Choroid plexus epithelial cell (primary cell): ENCODE measurements around the gene PGM2.

Experiments
- DNase-seq: peaks from one replicate; pipeline ENCODE4 v3.0.0-alpha.2; 2010; ENCODE audit warnings: low read depth
- H3K4me3 ChIP-seq: 2 replicates; pipeline ENCODE4 v1.5.1; 2011; ENCODE audit warnings: low read depth, mild to moderate bottlenecking, control low read depth, low read length, moderate library complexity
- TF ChIP-seq, protein P1 (sequence below): conservative IDR thresholded peaks from 2 replicates; pipeline ENCODE4 v1.5.1; 2011; ENCODE audit warnings: low read depth, mild to moderate bottlenecking, control low read depth, inconsistent platforms, low read length, moderate library complexity

Gene PGM2

GRCh38 chr4:37862961-37863360 is 36.5 kb downstream of the PGM2 start:
- no peak for DNase-seq
- TF ChIP-seq, protein P1, sequence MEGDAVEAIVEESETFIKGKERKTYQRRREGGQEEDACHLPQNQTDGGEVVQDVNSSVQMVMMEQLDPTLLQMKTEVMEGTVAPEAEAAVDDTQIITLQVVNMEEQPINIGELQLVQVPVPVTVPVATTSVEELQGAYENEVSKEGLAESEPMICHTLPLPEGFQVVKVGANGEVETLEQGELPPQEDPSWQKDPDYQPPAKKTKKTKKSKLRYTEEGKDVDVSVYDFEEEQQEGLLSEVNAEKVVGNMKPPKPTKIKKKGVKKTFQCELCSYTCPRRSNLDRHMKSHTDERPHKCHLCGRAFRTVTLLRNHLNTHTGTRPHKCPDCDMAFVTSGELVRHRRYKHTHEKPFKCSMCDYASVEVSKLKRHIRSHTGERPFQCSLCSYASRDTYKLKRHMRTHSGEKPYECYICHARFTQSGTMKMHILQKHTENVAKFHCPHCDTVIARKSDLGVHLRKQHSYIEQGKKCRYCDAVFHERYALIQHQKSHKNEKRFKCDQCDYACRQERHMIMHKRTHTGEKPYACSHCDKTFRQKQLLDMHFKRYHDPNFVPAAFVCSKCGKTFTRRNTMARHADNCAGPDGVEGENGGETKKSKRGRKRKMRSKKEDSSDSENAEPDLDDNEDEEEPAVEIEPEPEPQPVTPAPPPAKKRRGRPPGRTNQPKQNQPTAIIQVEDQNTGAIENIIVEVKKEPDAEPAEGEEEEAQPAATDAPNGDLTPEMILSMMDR, result no peak
- H3K4me3 ChIP-seq, result no peak overlapping the region

DNA sequence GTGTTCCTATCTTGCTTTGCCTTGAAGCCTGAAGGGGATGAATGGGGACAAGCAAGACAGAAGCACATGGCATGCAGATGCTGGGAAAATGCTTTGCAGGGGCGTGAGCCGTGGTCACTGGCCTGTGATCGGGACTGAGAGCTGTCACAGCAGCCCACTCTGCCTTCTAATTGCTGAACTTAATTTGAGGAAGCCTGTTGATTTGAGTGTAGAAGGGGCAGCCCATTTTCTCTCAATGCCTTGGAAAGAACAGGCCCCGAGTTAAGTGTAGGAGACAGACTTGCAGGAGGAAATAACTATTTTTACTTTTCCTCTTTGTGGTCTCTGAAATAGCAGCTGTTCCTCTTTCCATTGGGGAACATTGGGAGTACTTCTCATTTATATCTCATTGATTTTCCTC is 38.3 kb downstream of the PGM2 start:
- H3K4me3 ChIP-seq, result no peak overlapping the region
- no peak for DNase-seq
- TF ChIP-seq, protein P1, result no peak

DNA sequence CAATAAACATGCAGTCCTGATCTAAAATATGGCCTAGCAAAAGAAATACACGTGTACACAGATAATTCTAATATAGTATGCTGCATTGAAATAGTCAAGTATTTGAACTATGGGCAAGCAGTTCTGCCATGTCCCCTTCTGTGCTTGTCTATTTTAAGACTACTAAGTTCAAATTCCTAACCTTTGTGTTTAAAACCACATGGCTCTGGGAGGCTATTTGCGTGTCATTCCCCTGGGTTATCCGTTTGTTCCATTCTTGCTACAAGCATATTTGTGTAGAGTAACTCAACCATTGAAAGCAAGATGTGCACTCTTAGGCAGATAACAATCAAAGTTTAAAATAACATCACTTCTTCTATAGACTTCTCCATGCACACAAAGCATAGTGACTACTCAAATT is 39.0 kb downstream of the PGM2 start:
- TF ChIP-seq, protein P1, result no peak
- peak; percentile 91 for DNase-seq
- no peak overlapping the region for H3K4me3 ChIP-seq

- TF ChIP-seq, protein P1, result no peak
- no peak for DNase-seq
- H3K4me3 ChIP-seq, result no peak overlapping the region
Measured at GRCh38 chr4:37867102-37867501, 40.6 kb downstream of the PGM2 start.

- H3K4me3 ChIP-seq, result no peak overlapping the region
- DNase-seq, result no peak
- TF ChIP-seq, protein P1, result no peak
Measured at GRCh38 chr4:37868238-37868637, 41.8 kb downstream of the PGM2 start.

GRCh38 chr4:37872310-37872988 is 46.0 kb downstream of the PGM2 start:
- DNase-seq, result no peak
- TF ChIP-seq, protein P1, result no peak
- no peak overlapping the region for H3K4me3 ChIP-seq

DNA sequence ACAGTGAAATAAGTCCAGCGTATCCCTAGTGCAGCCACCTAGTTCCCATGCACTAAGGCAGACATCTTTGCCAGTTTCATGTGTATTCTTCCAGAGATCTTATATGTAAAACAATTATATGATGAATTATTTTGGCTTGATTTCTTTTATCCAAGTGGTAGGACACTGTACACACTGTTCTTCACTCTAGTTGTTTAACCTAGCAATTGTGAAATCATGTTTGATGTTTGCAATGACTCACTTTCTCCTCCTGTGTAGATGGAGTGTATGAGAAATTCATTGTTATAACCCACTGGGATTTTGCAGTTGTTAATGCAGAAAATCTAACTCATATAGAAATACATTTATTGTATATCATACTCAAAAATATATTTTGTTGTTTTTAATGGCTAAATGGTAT is 46.9 kb downstream of the PGM2 start:
- peak; percentile 88 for DNase-seq
- no peak overlapping the region for H3K4me3 ChIP-seq
- TF ChIP-seq, protein P1, result no peak
